ENCODE data around the gene BCL2. TPM values are rescaled to one million over a fixed set of nuclear protein-coding genes. Genes with fewer than 3 reads are reported as not detected.

Gene BCL2
- total and polyA plus RNA-seq, 2 experiments from 2014 or later: 0.02 to 0.98 TPM

- no peak for DNase-seq (ENCODE audit: low read depth in 1 of 2, low spot score in 1 of 2)
- Histone ChIP-seq H3K27me3 (no peaks in the 10 kb centered on the region), H3K27ac (no peak overlapping the region), H3K4me1 (ENCODE audit: low read depth) (no peaks in the 10 kb centered on the region), H3K4me3 (no peak overlapping the region), H3K9me3 (ENCODE audit: low read depth) (no peaks in the 10 kb centered on the region), H3K36me3 (no peaks in the 10 kb centered on the region)
- TF ChIP-seq, protein P1, sequence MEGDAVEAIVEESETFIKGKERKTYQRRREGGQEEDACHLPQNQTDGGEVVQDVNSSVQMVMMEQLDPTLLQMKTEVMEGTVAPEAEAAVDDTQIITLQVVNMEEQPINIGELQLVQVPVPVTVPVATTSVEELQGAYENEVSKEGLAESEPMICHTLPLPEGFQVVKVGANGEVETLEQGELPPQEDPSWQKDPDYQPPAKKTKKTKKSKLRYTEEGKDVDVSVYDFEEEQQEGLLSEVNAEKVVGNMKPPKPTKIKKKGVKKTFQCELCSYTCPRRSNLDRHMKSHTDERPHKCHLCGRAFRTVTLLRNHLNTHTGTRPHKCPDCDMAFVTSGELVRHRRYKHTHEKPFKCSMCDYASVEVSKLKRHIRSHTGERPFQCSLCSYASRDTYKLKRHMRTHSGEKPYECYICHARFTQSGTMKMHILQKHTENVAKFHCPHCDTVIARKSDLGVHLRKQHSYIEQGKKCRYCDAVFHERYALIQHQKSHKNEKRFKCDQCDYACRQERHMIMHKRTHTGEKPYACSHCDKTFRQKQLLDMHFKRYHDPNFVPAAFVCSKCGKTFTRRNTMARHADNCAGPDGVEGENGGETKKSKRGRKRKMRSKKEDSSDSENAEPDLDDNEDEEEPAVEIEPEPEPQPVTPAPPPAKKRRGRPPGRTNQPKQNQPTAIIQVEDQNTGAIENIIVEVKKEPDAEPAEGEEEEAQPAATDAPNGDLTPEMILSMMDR (IDR thresholded peaks at IDR 0.05; ENCODE audit: low read depth, low read length): no peak
These were observed 165.0 kb downstream of the BCL2 start for GRCh38 chr18:63154350-63155152.

GRCh38 chr18:63152791-63153190 lies 166.8 kb downstream of the BCL2 start:
- H3K4me3 ChIP-seq: no peak overlapping the region
- no peak overlapping the region for H3K27ac ChIP-seq
- H3K9me3 ChIP-seq (ENCODE audit: low read depth): no peaks in the 10 kb centered on the region
- no peaks in the 10 kb centered on the region for H3K36me3 ChIP-seq
- H3K27me3 ChIP-seq: no peaks in the 10 kb centered on the region
- no peak for DNase-seq (ENCODE audit: low read depth in 1 of 2, low spot score in 1 of 2)
- TF ChIP-seq, protein P1 (IDR thresholded peaks at IDR 0.05; ENCODE audit: low read depth, low read length): no peak
- no peaks in the 10 kb centered on the region for H3K4me1 ChIP-seq (ENCODE audit: low read depth)

GRCh38 chr18:63152096-63152495 lies 167.5 kb downstream of the BCL2 start:
- no peaks in the 10 kb centered on the region for H3K36me3 ChIP-seq
- no peaks in the 10 kb centered on the region for H3K4me1 ChIP-seq (ENCODE audit: low read depth)
- H3K9me3 ChIP-seq (ENCODE audit: low read depth): no peaks in the 10 kb centered on the region
- no peak for DNase-seq (ENCODE audit: low read depth in 1 of 2, low spot score in 1 of 2)
- H3K27ac ChIP-seq: no peak overlapping the region
- no peak overlapping the region for H3K4me3 ChIP-seq
- TF ChIP-seq, protein P1 (IDR thresholded peaks at IDR 0.05; ENCODE audit: low read depth, low read length): no peak
- H3K27me3 ChIP-seq: no peaks in the 10 kb centered on the region

- H3K27ac ChIP-seq: no peak overlapping the region
- no peaks in the 10 kb centered on the region for H3K36me3 ChIP-seq
- H3K4me1 ChIP-seq (ENCODE audit: low read depth): no peaks in the 10 kb centered on the region
- TF ChIP-seq, protein P1 (IDR thresholded peaks at IDR 0.05; ENCODE audit: low read depth, low read length): no peak
- H3K4me3 ChIP-seq: no peak overlapping the region
- no peaks in the 10 kb centered on the region for H3K27me3 ChIP-seq
- no peaks in the 10 kb centered on the region for H3K9me3 ChIP-seq (ENCODE audit: low read depth)
- DNase-seq (ENCODE audit: low read depth in 1 of 2, low spot score in 1 of 2): no peak
These were observed 168.0 kb downstream of the BCL2 start for GRCh38 chr18:63151539-63151938.

DNA sequence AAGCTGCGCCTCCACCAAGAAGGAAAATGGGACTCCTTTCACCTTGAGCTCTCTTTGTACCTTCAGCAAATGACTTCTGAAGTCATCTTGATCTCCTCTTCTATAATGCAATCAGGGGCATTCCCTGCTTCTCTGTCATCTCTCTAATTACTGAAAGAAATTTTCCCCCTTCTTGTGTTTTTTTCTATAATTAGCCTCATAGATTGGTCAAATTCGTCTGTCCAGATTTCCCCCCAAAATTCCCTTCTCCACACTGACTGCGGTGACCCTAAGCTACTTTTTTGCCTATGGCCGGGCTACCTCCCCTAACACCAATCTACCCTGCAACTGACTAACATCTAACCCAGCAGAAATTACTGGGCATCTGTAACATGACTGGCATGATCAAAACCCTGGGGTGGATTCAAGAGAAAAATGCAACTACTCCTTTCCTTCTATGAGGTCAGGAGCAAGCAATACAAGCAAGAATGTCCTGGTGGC lies 168.6 kb downstream of the BCL2 start:
- H3K36me3 ChIP-seq: no peaks in the 10 kb centered on the region
- H3K4me1 ChIP-seq (ENCODE audit: low read depth): no peaks in the 10 kb centered on the region
- no peaks in the 10 kb centered on the region for H3K9me3 ChIP-seq (ENCODE audit: low read depth)
- H3K4me3 ChIP-seq: no peak overlapping the region
- H3K27me3 ChIP-seq: no peaks in the 10 kb centered on the region
- TF ChIP-seq, protein P1 (IDR thresholded peaks at IDR 0.05; ENCODE audit: low read depth, low read length): no peak
- DNase-seq (ENCODE audit: low read depth in 1 of 2, low spot score in 1 of 2): no peak
- H3K27ac ChIP-seq: no peak overlapping the region

Data from cardiac muscle cell (in vitro differentiated cells and primary cell).